ENCODE measurements around the gene ERGIC1. TPM values are rescaled to one million over a fixed set of nuclear protein-coding genes. Genes with fewer than 3 reads are reported as not detected.

ERGIC1 gene
- total and polyA plus RNA-seq, 10 of the 15 experiments (the other 5 are each of a cell fraction or from before 2014, with no cell fraction given), result 8.8 to 104 (median 76.3) TPM

DNA sequence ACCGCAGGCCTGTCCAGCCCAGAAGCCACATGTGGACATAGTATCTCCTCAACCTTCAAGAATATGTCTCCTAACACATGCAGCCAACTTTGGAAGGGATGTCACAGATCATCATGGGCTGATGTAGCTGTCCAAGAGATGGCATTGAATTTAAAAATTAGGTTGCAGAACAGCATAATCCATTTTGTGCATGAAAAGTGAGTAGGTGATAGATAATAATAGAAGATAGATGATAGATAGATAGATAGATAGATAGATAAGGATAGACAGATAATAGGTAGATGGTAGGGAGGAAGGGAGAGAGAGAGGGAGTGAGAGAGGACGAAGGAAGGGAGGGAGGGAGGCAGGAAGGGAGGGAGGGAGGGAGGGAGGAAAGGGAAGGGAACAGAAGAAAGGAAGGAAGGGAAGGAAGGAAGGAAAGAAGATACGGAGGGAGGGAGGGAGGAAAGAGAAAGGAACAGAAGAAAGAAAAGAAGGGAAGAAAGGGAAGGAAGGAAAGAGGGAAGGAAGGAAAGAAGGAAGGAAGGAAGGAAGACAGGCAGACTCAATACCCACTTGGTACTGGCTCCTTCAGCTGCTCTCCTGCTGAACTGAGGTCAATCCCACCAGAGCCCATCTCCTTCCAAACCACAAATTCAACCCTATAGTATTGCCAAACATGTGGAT is 28.9 kb upstream of the ERGIC1 start:
- DNase-seq (ENCODE audit: low read depth, low spot score) (no peak), ATAC-seq (no peak), FAIRE-seq (no peak)
- TF ChIP-seq, protein P1, sequence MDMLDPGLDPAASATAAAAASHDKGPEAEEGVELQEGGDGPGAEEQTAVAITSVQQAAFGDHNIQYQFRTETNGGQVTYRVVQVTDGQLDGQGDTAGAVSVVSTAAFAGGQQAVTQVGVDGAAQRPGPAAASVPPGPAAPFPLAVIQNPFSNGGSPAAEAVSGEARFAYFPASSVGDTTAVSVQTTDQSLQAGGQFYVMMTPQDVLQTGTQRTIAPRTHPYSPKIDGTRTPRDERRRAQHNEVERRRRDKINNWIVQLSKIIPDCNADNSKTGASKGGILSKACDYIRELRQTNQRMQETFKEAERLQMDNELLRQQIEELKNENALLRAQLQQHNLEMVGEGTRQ (IDR thresholded peaks at IDR 0.05; ENCODE audit: borderline replicate concordance, low read depth, low read length), result no peak
- no peak for TF ChIP-seq MTA2 (IDR thresholded peaks at IDR 0.05; ENCODE audit: low read depth)
- TF ChIP-seq SRF (IDR thresholded peaks at IDR 0.05; ENCODE audit: low read depth in 2 of 2, low read length in 2 of 2), result no peak
- TF ChIP-seq POLR2AphosphoS2 (IDR thresholded peaks at IDR 0.05; ENCODE audit: low read depth, low read length), result no peak
- no peak for TF ChIP-seq SUZ12 (IDR thresholded peaks at IDR 0.05; ENCODE audit: unreplicated experiment)
- TF ChIP-seq, protein P2, sequence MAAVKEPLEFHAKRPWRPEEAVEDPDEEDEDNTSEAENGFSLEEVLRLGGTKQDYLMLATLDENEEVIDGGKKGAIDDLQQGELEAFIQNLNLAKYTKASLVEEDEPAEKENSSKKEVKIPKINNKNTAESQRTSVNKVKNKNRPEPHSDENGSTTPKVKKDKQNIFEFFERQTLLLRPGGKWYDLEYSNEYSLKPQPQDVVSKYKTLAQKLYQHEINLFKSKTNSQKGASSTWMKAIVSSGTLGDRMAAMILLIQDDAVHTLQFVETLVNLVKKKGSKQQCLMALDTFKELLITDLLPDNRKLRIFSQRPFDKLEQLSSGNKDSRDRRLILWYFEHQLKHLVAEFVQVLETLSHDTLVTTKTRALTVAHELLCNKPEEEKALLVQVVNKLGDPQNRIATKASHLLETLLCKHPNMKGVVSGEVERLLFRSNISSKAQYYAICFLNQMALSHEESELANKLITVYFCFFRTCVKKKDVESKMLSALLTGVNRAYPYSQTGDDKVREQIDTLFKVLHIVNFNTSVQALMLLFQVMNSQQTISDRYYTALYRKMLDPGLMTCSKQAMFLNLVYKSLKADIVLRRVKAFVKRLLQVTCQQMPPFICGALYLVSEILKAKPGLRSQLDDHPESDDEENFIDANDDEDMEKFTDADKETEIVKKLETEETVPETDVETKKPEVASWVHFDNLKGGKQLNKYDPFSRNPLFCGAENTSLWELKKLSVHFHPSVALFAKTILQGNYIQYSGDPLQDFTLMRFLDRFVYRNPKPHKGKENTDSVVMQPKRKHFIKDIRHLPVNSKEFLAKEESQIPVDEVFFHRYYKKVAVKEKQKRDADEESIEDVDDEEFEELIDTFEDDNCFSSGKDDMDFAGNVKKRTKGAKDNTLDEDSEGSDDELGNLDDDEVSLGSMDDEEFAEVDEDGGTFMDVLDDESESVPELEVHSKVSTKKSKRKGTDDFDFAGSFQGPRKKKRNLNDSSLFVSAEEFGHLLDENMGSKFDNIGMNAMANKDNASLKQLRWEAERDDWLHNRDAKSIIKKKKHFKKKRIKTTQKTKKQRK (IDR thresholded peaks at IDR 0.05; ENCODE audit: low read depth, low read length), result no peak
- TF ChIP-seq ZZZ3 (IDR thresholded peaks at IDR 0.05; ENCODE audit: control insufficient read depth, insufficient read length, low read depth), result no peak
- no peak for TF ChIP-seq IRF4 (IDR thresholded peaks at IDR 0.05; ENCODE audit: low read depth, low read length)
- TF ChIP-seq ZNF622 (IDR thresholded peaks at IDR 0.05), result no peak
- TF ChIP-seq, protein P3, sequence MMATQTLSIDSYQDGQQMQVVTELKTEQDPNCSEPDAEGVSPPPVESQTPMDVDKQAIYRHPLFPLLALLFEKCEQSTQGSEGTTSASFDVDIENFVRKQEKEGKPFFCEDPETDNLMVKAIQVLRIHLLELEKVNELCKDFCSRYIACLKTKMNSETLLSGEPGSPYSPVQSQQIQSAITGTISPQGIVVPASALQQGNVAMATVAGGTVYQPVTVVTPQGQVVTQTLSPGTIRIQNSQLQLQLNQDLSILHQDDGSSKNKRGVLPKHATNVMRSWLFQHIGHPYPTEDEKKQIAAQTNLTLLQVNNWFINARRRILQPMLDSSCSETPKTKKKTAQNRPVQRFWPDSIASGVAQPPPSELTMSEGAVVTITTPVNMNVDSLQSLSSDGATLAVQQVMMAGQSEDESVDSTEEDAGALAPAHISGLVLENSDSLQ (IDR thresholded peaks at IDR 0.05), result no peak
- TF ChIP-seq DPF2 (IDR thresholded peaks at IDR 0.05), result no peak
- TF ChIP-seq BACH1 (IDR thresholded peaks at IDR 0.05; ENCODE audit: borderline replicate concordance), result no peak
- TF ChIP-seq SMAD1 (IDR thresholded peaks at IDR 0.05; ENCODE audit: low read depth, partially characterized antibody), result no peak
- no peak for TF ChIP-seq GABPA (IDR thresholded peaks at IDR 0.05; ENCODE audit: low read depth)
- no peak for TF ChIP-seq SUPT20H (IDR thresholded peaks at IDR 0.05; ENCODE audit: borderline replicate concordance, control insufficient read depth, low read depth, low read length)
- TF ChIP-seq POU2F2 (IDR thresholded peaks at IDR 0.05; ENCODE audit: borderline replicate concordance, low read depth, low read length), result no peak
- H2AFZ ChIP-seq (ENCODE audit: control insufficient read depth, low read depth, low read length), result no peak overlapping the region
- 50% methylated on average over 2 of the region's 3 CpGs for WGBS (ENCODE audit: insufficient coverage, insufficient replicate concordance, low lambda C conversion rate, missing lambda C conversion rate)
- no peak overlapping the region for H3K4me3 ChIP-seq
- BruUV-seq (replicated peaks), result no TSS peak
- no peaks in the 10 kb centered on the region; the same call in 2 of the 3 replicates for H3K9me3 ChIP-seq (replicated peaks; ENCODE audit: control insufficient read depth, insufficient read depth, low read length)
- H3K27ac ChIP-seq (ENCODE audit: control insufficient read depth, insufficient read depth), result no peak overlapping the region
- H3K4me1 ChIP-seq (ENCODE audit: control insufficient read depth, insufficient read depth, low read length), result peaks cover 6% of the 10 kb centered on the region
- no peaks in the 10 kb centered on the region for H3K36me3 ChIP-seq (ENCODE audit: control insufficient read depth in 2 of 2, insufficient read depth in 2 of 2, low read length in 1 of 2)
- intact Hi-C loops (cut with micrococcal nuclease; ENCODE audit: unreplicated experiment) (no loop called here), in situ Hi-C loops (cut with MboI) (no loop called here)
- H3K27me3 ChIP-seq (replicated peaks in 1 of 2; ENCODE audit: control insufficient read depth in 2 of 2, insufficient read depth in 2 of 2, low read length in 1 of 2), result no peaks in the 10 kb centered on the region
- no peak overlapping the region for H3K9ac ChIP-seq (ENCODE audit: control insufficient read depth, insufficient read depth, low read length)
- no peaks in the 10 kb centered on the region for H4K20me1 ChIP-seq (ENCODE audit: control insufficient read depth, insufficient read depth)
- ChIA-PET POLR2A (interaction anchor here (0.7 to 1.0 kb wide), 2 partner anchors 28 to 41 kb away, joined by 3 to 5 read pairs; no protein-coding TSS in a partner anchor), RAD21 (ENCODE audit: unreplicated experiment) (interaction anchor here (1.6 kb wide), 1 partner anchor 33 kb away, joined by 3 read pairs; no protein-coding TSS in a partner anchor), CTCF (interaction anchor here (1.2 kb wide), 1 partner anchor 27 kb away, joined by 3 read pairs; no protein-coding TSS in a partner anchor), SMC1A (ENCODE audit: uncharacterized antibody, unreplicated experiment) (interaction anchor here (0.8 to 1.5 kb wide), 3 partner anchors 8 to 33 kb away, joined by 3 to 8 read pairs (median 4); no protein-coding TSS in a partner anchor)
- H3K4me2 ChIP-seq (ENCODE audit: control insufficient read depth, insufficient read depth), result no peak overlapping the region
- H3K79me2 ChIP-seq (ENCODE audit: control insufficient read depth, insufficient read depth, low read length), result no peaks in the 10 kb centered on the region
